ENCODE data around the gene COL5A1.
"Not testable (repeated sequence)": the region's sequence is repeated elsewhere in the genome, so short reads cannot be mapped to it uniquely, and the experiment has no call there.

The COL5A1 gene

GRCh38 chr9:134653259-134654009, 11.8 kb downstream of the COL5A1 start:
- DNase-seq (ENCODE audit: extremely low read depth in 1 of 2, low read depth in 1 of 2): no peak

GRCh38 chr9:134655101-134655500, 13.5 kb downstream of the COL5A1 start:
- DNase-seq (ENCODE audit: extremely low read depth in 1 of 2, low read depth in 1 of 2): no peak

GRCh38 chr9:134655586-134656333, 14.2 kb downstream of the COL5A1 start:
- DNase-seq (ENCODE audit: extremely low read depth in 1 of 2, low read depth in 1 of 2): no peak

GRCh38 chr9:134656334-134657006, 14.9 kb downstream of the COL5A1 start:
- no peak for DNase-seq (ENCODE audit: extremely low read depth in 1 of 2, low read depth in 1 of 2)

GRCh38 chr9:134657666-134658377, 16.2 kb downstream of the COL5A1 start:
- DNase-seq (ENCODE audit: extremely low read depth in 1 of 2, low read depth in 1 of 2): no peak

- no peak for DNase-seq (ENCODE audit: extremely low read depth in 1 of 2, low read depth in 1 of 2)
These were observed 16.9 kb downstream of the COL5A1 start for GRCh38 chr9:134658378-134658955.

GRCh38 chr9:134659688-134660131, 18.1 kb downstream of the COL5A1 start:
- no peak for DNase-seq (ENCODE audit: extremely low read depth in 1 of 2, low read depth in 1 of 2)

GRCh38 chr9:134660407-134660806, 18.8 kb downstream of the COL5A1 start:
- DNase-seq (ENCODE audit: extremely low read depth in 1 of 2, low read depth in 1 of 2): no peak

- DNase-seq (ENCODE audit: extremely low read depth in 1 of 2, low read depth in 1 of 2): no peak
These were observed 19.7 kb downstream of the COL5A1 start for GRCh38 chr9:134661299-134661698.

- DNase-seq (ENCODE audit: extremely low read depth in 1 of 2, low read depth in 1 of 2): no peak
These were observed 20.2 kb downstream of the COL5A1 start for GRCh38 chr9:134661791-134662142.

GRCh38 chr9:134662143-134662876, 20.7 kb downstream of the COL5A1 start:
- no peak for DNase-seq (ENCODE audit: extremely low read depth in 1 of 2, low read depth in 1 of 2)

GRCh38 chr9:134663084-134663483, 21.5 kb downstream of the COL5A1 start:
- no peak for DNase-seq (ENCODE audit: extremely low read depth in 1 of 2, low read depth in 1 of 2)

- DNase-seq (ENCODE audit: extremely low read depth in 1 of 2, low read depth in 1 of 2): no peak
These were observed 22.3 kb downstream of the COL5A1 start for GRCh38 chr9:134663753-134664415.

- no peak for DNase-seq (ENCODE audit: extremely low read depth in 1 of 2, low read depth in 1 of 2)
These were observed 22.8 kb downstream of the COL5A1 start for GRCh38 chr9:134664446-134664845.

- no peak for DNase-seq (ENCODE audit: extremely low read depth in 1 of 2, low read depth in 1 of 2)
These were observed 24.6 kb downstream of the COL5A1 start for GRCh38 chr9:134666208-134666607.

- no peak for DNase-seq (ENCODE audit: extremely low read depth in 1 of 2, low read depth in 1 of 2)
These were observed 25.2 kb downstream of the COL5A1 start for GRCh38 chr9:134666831-134667230.

GRCh38 chr9:134668977-134669376, 27.4 kb downstream of the COL5A1 start:
- not testable (repeated sequence) for DNase-seq (ENCODE audit: extremely low read depth in 1 of 2, low read depth in 1 of 2)

- no peak for DNase-seq (ENCODE audit: extremely low read depth in 1 of 2, low read depth in 1 of 2)
These were observed 27.9 kb downstream of the COL5A1 start for GRCh38 chr9:134669399-134669955.

GRCh38 chr9:134670042-134670525, 28.5 kb downstream of the COL5A1 start:
- DNase-seq (ENCODE audit: extremely low read depth in 1 of 2, low read depth in 1 of 2): no peak

Data from activated CD8-positive, alpha-beta memory T cell treated with anti-CD3 and anti-CD28 coated beads for 1 hour (primary cell).